IMR-90 (cell line): ENCODE results near the gene BMP7. TPM values are rescaled to one million over a fixed set of nuclear protein-coding genes. Genes with fewer than 3 reads are reported as not detected.

Experiments
- ATAC-seq: fragments of 200-7000 bp; cut with Tn5 transposase; 2 replicates; pipeline ENCODE4 v1.9.1; 2020; ENCODE audit warnings: low read depth, mild to moderate bottlenecking, moderate library complexity
- BruUV-seq: library from RNA; stranded (reverse); fragments of 400-500 nt; replicated peaks from 2 replicates; lab custom pipeline; 2021; lab: Mats Ljungman, UMichigan
- CTCF ChIA-PET: fragments of 300-600 bp; formaldehyde crosslinking; extraction: SDS; loops from one replicate; lab custom pipeline; 2021; ENCODE audit warnings: antibody characterized with exemption; lab: Yijun Ruan, JAX
- POLR2A ChIA-PET: fragments of 300-600 bp; sonication (Branson Sonifier 250); formaldehyde crosslinking; loops from one replicate; lab custom pipeline; 2022; ENCODE audit warnings: antibody characterized with exemption; ENCODE audit not compliant: unreplicated experiment; lab: Charles Lee
- DNase-seq: peaks from one replicate; pipeline ENCODE4 v3.0.0; 2013
- H2AFZ ChIP-seq: replicated peaks from 2 replicates; pipeline ENCODE3; 2013; ENCODE audit warnings: low read length, mild to moderate bottlenecking; ENCODE audit not compliant: poor library complexity
- H2AK5ac ChIP-seq: 2 replicates; pipeline ENCODE4 v1.6.1; 2013; ENCODE audit warnings: low read depth, low read length, inconsistent platforms
- H2AK9ac ChIP-seq: replicated peaks from 2 replicates; pipeline ENCODE3; 2013; ENCODE audit warnings: mild to moderate bottlenecking, low read depth, low read length, moderate library complexity; ENCODE audit not compliant: poor library complexity
- H2BK120ac ChIP-seq: 2 replicates; pipeline ENCODE4 v1.6.1; 2013; ENCODE audit warnings: low read depth, low read length, inconsistent platforms
- H2BK15ac ChIP-seq: 3 replicates; pipeline ENCODE4 v1.6.1; 2013; ENCODE audit warnings: low read depth, low read length, inconsistent platforms
- H2BK20ac ChIP-seq: 2 replicates; pipeline ENCODE4 v1.6.1; 2013; ENCODE audit warnings: low read depth, mild to moderate bottlenecking, inconsistent platforms, low read length, moderate library complexity
- H2BK5ac ChIP-seq: 2 replicates; pipeline ENCODE4 v1.6.1; 2013; ENCODE audit warnings: mild to moderate bottlenecking, low read depth, low read length, inconsistent platforms; ENCODE audit not compliant: poor library complexity, severe bottlenecking
- H3K14ac ChIP-seq: replicated peaks from 2 replicates; pipeline ENCODE4 v1.6.1; 2013; ENCODE audit warnings: low read depth, low read length, inconsistent platforms
- H3K18ac ChIP-seq: 2 replicates; pipeline ENCODE4 v1.6.1; 2013; ENCODE audit warnings: low read depth, low read length, control low read depth
- H3K23ac ChIP-seq: 2 replicates; pipeline ENCODE4 v1.6.1; 2013; ENCODE audit warnings: low read depth, low read length, inconsistent platforms
- H3K27ac ChIP-seq: 2 replicates; pipeline ENCODE4 v1.5.1; 2013; ENCODE audit warnings: mild to moderate bottlenecking, control low read depth, low read length; ENCODE audit not compliant: insufficient read depth
- H3K27me3 ChIP-seq: 2 replicates; pipeline ENCODE4 v1.6.1; 2013; ENCODE audit warnings: low read length; ENCODE audit not compliant: control insufficient read depth, insufficient read depth
- H3K36me3 ChIP-seq: 2 replicates; pipeline ENCODE4 v1.6.1; 2013; ENCODE audit warnings: low read length, mixed read lengths; ENCODE audit not compliant: control insufficient read depth, insufficient read depth
- H3K4ac ChIP-seq: 2 replicates; pipeline ENCODE4 v1.6.1; 2013; ENCODE audit warnings: low read depth, low read length, inconsistent platforms
- H3K4me1 ChIP-seq: 2 replicates; pipeline ENCODE4 v1.6.1; 2013; ENCODE audit warnings: low read length, mixed read lengths; ENCODE audit not compliant: control insufficient read depth, insufficient read depth
- H3K4me2 ChIP-seq: 2 replicates; pipeline ENCODE4 v1.6.1; 2013; ENCODE audit warnings: low read depth, mild to moderate bottlenecking, control low read depth, low read length, moderate library complexity
- H3K4me3 ChIP-seq: 2 replicates; pipeline ENCODE4 v1.5.1; 2013; ENCODE audit warnings: low read depth, mild to moderate bottlenecking, control low read depth, low read length, moderate library complexity; ENCODE audit not compliant: insufficient read depth
- H3K56ac ChIP-seq: 2 replicates; pipeline ENCODE4 v1.6.1; 2013; ENCODE audit warnings: low read length, inconsistent platforms; ENCODE audit not compliant: insufficient read depth; ENCODE audit errors: extremely low read depth
- H3K79me1 ChIP-seq, 2 experiments: 2 replicates each; pipeline ENCODE4 v1.6.1; 2013; ENCODE audit warnings: low read length in 2 of 2, inconsistent platforms in 1 of 2, low read depth in 1 of 2
- H3K9ac ChIP-seq: 2 replicates; pipeline ENCODE4 v1.6.1; 2013; ENCODE audit warnings: low read depth, low read length, control low read depth
- H3K9me1 ChIP-seq: 2 replicates; pipeline ENCODE4 v1.6.1; 2013; ENCODE audit warnings: low read length, inconsistent platforms; ENCODE audit not compliant: insufficient read depth
- H3K9me3 ChIP-seq: 2 replicates; pipeline ENCODE4 v1.6.1; 2013; ENCODE audit warnings: low read length; ENCODE audit not compliant: control insufficient read depth, insufficient read depth
- H4K20me1 ChIP-seq: 2 replicates; pipeline ENCODE4 v1.6.1; 2013; ENCODE audit warnings: low read length, inconsistent platforms; ENCODE audit not compliant: insufficient read depth
- H4K5ac ChIP-seq: 2 replicates; pipeline ENCODE4 v1.6.1; 2013; ENCODE audit warnings: mild to moderate bottlenecking, low read depth, low read length, control low read depth
- H4K8ac ChIP-seq, 2 experiments: 2 replicates each; pipeline ENCODE4 v1.6.1; 2013; ENCODE audit warnings: low read depth in 2 of 2, low read length in 2 of 2, control low read depth in 1 of 2, inconsistent platforms in 1 of 2
- H4K91ac ChIP-seq: 2 replicates; pipeline ENCODE4 v1.6.1; 2013; ENCODE audit warnings: low read depth, low read length, inconsistent platforms; ENCODE audit not compliant: insufficient read depth
- BHLHE40 ChIP-seq: fragments of 150-350 bp; IDR thresholded peaks from 2 replicates; pipeline ENCODE4 v1.6.1; 2016; ENCODE audit warnings: mild to moderate bottlenecking, low read depth, low read length
- CEBPB ChIP-seq: IDR thresholded peaks from 2 replicates; pipeline ENCODE4 v1.6.1; 2012; ENCODE audit warnings: low read depth, low read length, improper control_type of control experiment
- ELK1 ChIP-seq: fragments of 150-350 bp; IDR thresholded peaks from 2 replicates; pipeline ENCODE4 v1.6.1; 2016; ENCODE audit warnings: low read depth, mild to moderate bottlenecking, low read length, moderate library complexity, borderline replicate concordance
- FOS ChIP-seq: fragments of 150-350 bp; IDR thresholded peaks from 2 replicates; pipeline ENCODE4 v1.6.1; 2016; ENCODE audit warnings: low read depth, low read length
- MAFK ChIP-seq: IDR thresholded peaks from 2 replicates; pipeline ENCODE4 v1.6.1; 2012; ENCODE audit warnings: low read depth, low read length, improper control_type of control experiment
- MAZ ChIP-seq: IDR thresholded peaks from 2 replicates; pipeline ENCODE4 v1.6.1; 2012; ENCODE audit warnings: low read depth, mild to moderate bottlenecking, low read length, improper control_type of control experiment, moderate library complexity, borderline replicate concordance
- MXI1 ChIP-seq: IDR thresholded peaks from 2 replicates; pipeline ENCODE4 v1.6.1; 2012; ENCODE audit warnings: low read depth, mild to moderate bottlenecking, low read length, moderate library complexity, borderline replicate concordance
- NFE2L2 ChIP-seq: fragments of 150-350 bp; IDR thresholded peaks from 2 replicates; pipeline ENCODE4 v1.6.1; 2016; ENCODE audit warnings: low read depth, mild to moderate bottlenecking, low read length
- POLR2A ChIP-seq: IDR thresholded peaks from 2 replicates; pipeline ENCODE4 v1.6.1; 2012; ENCODE audit warnings: mild to moderate bottlenecking, low read depth, low read length
- RAD21 ChIP-seq: IDR thresholded peaks from 2 replicates; pipeline ENCODE4 v1.6.1; 2012; ENCODE audit warnings: low read length, improper control_type of control experiment
- RCOR1 ChIP-seq: IDR thresholded peaks from 2 replicates; pipeline ENCODE4 v1.6.1; 2012; ENCODE audit warnings: mild to moderate bottlenecking, low read length, improper control_type of control experiment; ENCODE audit not compliant: insufficient replicate concordance
- RFX5 ChIP-seq: IDR thresholded peaks from 2 replicates; pipeline ENCODE4 v1.8.0; 2012; ENCODE audit warnings: low read depth, mild to moderate bottlenecking, low read length, moderate library complexity
- SMC3 ChIP-seq: fragments of 150-350 bp; IDR thresholded peaks from 2 replicates; pipeline ENCODE4 v1.6.1; 2016; ENCODE audit warnings: low read depth, mild to moderate bottlenecking, antibody characterized with exemption, low read length, moderate library complexity
- WGBS, 2 experiments: methylation state at CpG; one replicate each; pipeline versions ENCODE4 v1.1.5 to v1.1.7; 2013; ENCODE audit warnings: missing lambda C conversion rate in 2 of 2; ENCODE audit not compliant: insufficient read length in 1 of 2; ENCODE audit errors: extremely low coverage in 2 of 2; 5-methylcytosine and 5-hydroxymethylcytosine counted together
- dilution Hi-C: fragments of 300-500 bp; cut with HindIII; formaldehyde crosslinking; loops from one replicate; pipeline ENCODE4 v1.14.3; 2018; ENCODE audit warnings: low sequenced_read_pairs; ENCODE audit not compliant: unreplicated experiment
- in situ Hi-C: fragments of 300-500 bp; cut with MboI; formaldehyde crosslinking; loops from 3 replicates; pipeline ENCODE4 v1.14.3; 2019; ENCODE audit warnings: low sequenced_read_pairs, inconsistent platforms, mixed read lengths
- intact Hi-C: fragments of 100-400 bp; cut with micrococcal nuclease; formaldehyde crosslinking; loops from 2 replicates; pipeline ENCODE4 v1.10.0; 2022
- polyA plus RNA-seq, 3 experiments: library from polyadenylated mRNA; depleted of rRNA; stranded (reverse); fragments of >200 nt; gene quantifications; 2 replicates each; pipeline ENCODE4 v1.2.3, GENCODE V29; 2012; ENCODE audit warnings: low replicate concordance in 1 of 3
- total RNA-seq: library from RNA; depleted of rRNA; stranded (reverse); fragments of >200 nt; gene quantifications from 2 replicates; pipeline ENCODE4 v1.2.3, GENCODE V29; 2012
- TF ChIP-seq, protein P1 (sequence below): conservative IDR thresholded peaks from 2 replicates; pipeline ENCODE4 v1.5.1; 2012; ENCODE audit warnings: mild to moderate bottlenecking, low read depth, low read length, improper control_type of control experiment
- TF ChIP-seq, protein P2 (sequence below): fragments of 150-350 bp; IDR thresholded peaks from 2 replicates; pipeline ENCODE4 v1.6.1; 2017; ENCODE audit warnings: mild to moderate bottlenecking, antibody characterized with exemption, low read length, low read depth

BMP7 gene
- total and polyA plus RNA-seq, 2 of the 4 experiments (the other 2 are of a cell fraction), result not detected

DNA sequence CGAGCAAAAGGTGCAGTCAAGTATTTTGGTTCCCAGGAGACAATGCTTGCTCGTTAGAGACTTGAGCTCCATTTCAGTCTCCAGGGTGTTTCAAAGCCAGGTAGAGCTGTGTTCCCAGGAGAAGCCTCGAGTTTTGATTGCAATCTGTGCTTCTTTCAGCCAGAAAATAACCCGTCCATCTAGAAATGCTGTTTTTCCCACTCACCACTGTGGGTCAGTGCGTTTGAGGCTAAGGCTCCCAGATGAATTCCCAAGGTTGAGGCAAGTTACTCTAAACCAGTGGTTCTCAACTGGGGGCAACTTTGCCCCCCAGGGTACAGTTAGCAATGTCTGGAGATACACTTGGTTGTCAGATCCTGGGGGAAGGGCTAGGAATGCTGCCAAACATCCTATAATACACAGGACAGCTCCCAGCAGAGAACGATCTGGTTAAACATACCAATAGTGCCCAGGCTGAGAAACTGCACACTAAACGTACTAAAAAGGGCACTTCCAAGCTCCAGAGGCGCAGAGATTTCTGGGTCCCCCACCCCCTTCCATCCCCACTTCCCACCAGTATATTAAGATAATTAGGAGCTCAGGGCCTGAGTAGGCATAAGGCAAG is 13.8 kb downstream of the BMP7 start:
- H3K18ac ChIP-seq, result no peak overlapping the region
- no peak overlapping the region for H3K27ac ChIP-seq
- H2AFZ ChIP-seq, result no peak overlapping the region
- no peak overlapping the region for H2AK5ac ChIP-seq
- BruUV-seq, result no TSS peak
- ChIA-PET CTCF (interaction anchor here (0.6 kb wide), 2 partner anchors 307 to 607 kb away, joined by 3 to 5 read pairs; no protein-coding TSS in a partner anchor), POLR2A (no interaction called here)
- H3K4me3 ChIP-seq, result no peak overlapping the region
- dilution Hi-C loops (no loop called here), in situ Hi-C loops (no loop called here), intact Hi-C loops (no loop called here)
- H4K5ac ChIP-seq, result no peak overlapping the region
- H4K8ac ChIP-seq, result no peak overlapping the region
- H3K56ac ChIP-seq, result no peak overlapping the region
- H3K79me1 ChIP-seq, result no peaks in the 10 kb centered on the region
- H2BK20ac ChIP-seq, result no peak overlapping the region
- no peak overlapping the region for H4K91ac ChIP-seq
- H2AK9ac ChIP-seq, result no peak overlapping the region
- no peak overlapping the region for H3K23ac ChIP-seq
- H3K4me1 ChIP-seq, result no peaks in the 10 kb centered on the region
- H3K9me1 ChIP-seq, result no peaks in the 10 kb centered on the region
- no peaks in the 10 kb centered on the region for H3K36me3 ChIP-seq
- WGBS, 2 experiments, result no CpG with 5 or more reads among the region's 8 CpGs
- H3K27me3 ChIP-seq, result no peaks in the 10 kb centered on the region; the same call in 1 of the 2 replicates
- TF ChIP-seq MAZ (no peak), SMC3 (no peak), MXI1 (no peak), MAFK (no peak), RAD21 (no peak), CEBPB (no peak), RCOR1 (no peak), FOS (no peak), ELK1 (no peak), BHLHE40 (no peak), POLR2A (no peak), RFX5 (no peak), NFE2L2 (no peak)
- TF ChIP-seq, protein P1, sequence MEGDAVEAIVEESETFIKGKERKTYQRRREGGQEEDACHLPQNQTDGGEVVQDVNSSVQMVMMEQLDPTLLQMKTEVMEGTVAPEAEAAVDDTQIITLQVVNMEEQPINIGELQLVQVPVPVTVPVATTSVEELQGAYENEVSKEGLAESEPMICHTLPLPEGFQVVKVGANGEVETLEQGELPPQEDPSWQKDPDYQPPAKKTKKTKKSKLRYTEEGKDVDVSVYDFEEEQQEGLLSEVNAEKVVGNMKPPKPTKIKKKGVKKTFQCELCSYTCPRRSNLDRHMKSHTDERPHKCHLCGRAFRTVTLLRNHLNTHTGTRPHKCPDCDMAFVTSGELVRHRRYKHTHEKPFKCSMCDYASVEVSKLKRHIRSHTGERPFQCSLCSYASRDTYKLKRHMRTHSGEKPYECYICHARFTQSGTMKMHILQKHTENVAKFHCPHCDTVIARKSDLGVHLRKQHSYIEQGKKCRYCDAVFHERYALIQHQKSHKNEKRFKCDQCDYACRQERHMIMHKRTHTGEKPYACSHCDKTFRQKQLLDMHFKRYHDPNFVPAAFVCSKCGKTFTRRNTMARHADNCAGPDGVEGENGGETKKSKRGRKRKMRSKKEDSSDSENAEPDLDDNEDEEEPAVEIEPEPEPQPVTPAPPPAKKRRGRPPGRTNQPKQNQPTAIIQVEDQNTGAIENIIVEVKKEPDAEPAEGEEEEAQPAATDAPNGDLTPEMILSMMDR, result no peak
- TF ChIP-seq, protein P2, sequence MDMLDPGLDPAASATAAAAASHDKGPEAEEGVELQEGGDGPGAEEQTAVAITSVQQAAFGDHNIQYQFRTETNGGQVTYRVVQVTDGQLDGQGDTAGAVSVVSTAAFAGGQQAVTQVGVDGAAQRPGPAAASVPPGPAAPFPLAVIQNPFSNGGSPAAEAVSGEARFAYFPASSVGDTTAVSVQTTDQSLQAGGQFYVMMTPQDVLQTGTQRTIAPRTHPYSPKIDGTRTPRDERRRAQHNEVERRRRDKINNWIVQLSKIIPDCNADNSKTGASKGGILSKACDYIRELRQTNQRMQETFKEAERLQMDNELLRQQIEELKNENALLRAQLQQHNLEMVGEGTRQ, result no peak
- ATAC-seq, result no peak
- no peak overlapping the region for H2BK15ac ChIP-seq
- no peak overlapping the region for H2BK5ac ChIP-seq
- no peaks in the 10 kb centered on the region for H3K9me3 ChIP-seq
- no peak overlapping the region for H3K4ac ChIP-seq
- H3K14ac ChIP-seq, result no peak overlapping the region
- no peak overlapping the region for H3K9ac ChIP-seq
- no peak overlapping the region for H3K4me2 ChIP-seq
- DNase-seq, result no peak
- H4K20me1 ChIP-seq, result no peaks in the 10 kb centered on the region
- no peak overlapping the region for H2BK120ac ChIP-seq
